KMS-11 (cell line): ENCODE data around the gene TARBP2.

Source experiments
- H2AFZ ChIP-seq: fragments of 200-600 bp; sonication (generic); 2 replicates; pipeline ENCODE4 v1.6.1; 2016; ENCODE audit warnings: antibody characterized with exemption, mixed run types, low read depth
- H3K27ac ChIP-seq: fragments of 200-600 bp; sonication (generic); 2 replicates; pipeline ENCODE4 v1.6.1; 2016; ENCODE audit warnings: mild to moderate bottlenecking, mixed run types
- H3K27me3 ChIP-seq: fragments of 200-600 bp; sonication (generic); 2 replicates; pipeline ENCODE4 v1.6.1; 2017; ENCODE audit warnings: mild to moderate bottlenecking, low read depth, mixed run types, moderate library complexity; ENCODE audit not compliant: insufficient read depth
- H3K36me3 ChIP-seq: fragments of 200-600 bp; sonication (generic); 2 replicates; pipeline ENCODE4 v1.6.1; 2017; ENCODE audit warnings: mild to moderate bottlenecking, mixed run types; ENCODE audit not compliant: insufficient read depth
- H3K4me1 ChIP-seq: fragments of 200-600 bp; sonication (generic); 2 replicates; pipeline ENCODE4 v1.6.1; 2016; ENCODE audit warnings: mild to moderate bottlenecking, low read depth, mixed run types; ENCODE audit not compliant: poor library complexity, severe bottlenecking
- H3K4me2 ChIP-seq: fragments of 200-600 bp; sonication (generic); 2 replicates; pipeline ENCODE4 v1.7.0; 2016; ENCODE audit warnings: mild to moderate bottlenecking, mixed run types
- H3K4me3 ChIP-seq: fragments of 200-600 bp; sonication (generic); IDR thresholded peaks from 2 replicates; pipeline ENCODE4 v1.6.1; 2017; ENCODE audit warnings: low read depth, low read length, mixed read lengths; ENCODE audit not compliant: insufficient read depth
- H3K79me2 ChIP-seq: fragments of 200-600 bp; sonication (generic); 2 replicates; pipeline ENCODE4 v1.6.1; 2016; ENCODE audit warnings: low read depth, mixed run types; ENCODE audit not compliant: insufficient read depth
- H3K9ac ChIP-seq: fragments of 200-600 bp; sonication (generic); 2 replicates; pipeline ENCODE4 v1.6.1; 2016; ENCODE audit warnings: mild to moderate bottlenecking, mixed run types
- H4K20me1 ChIP-seq: fragments of 200-600 bp; sonication (generic); 2 replicates; pipeline ENCODE4 v1.6.1; 2016; ENCODE audit warnings: mild to moderate bottlenecking, mixed run types; ENCODE audit not compliant: insufficient read depth
- TF ChIP-seq, protein P1 (sequence below): fragments of 200-600 bp; sonication (generic); conservative IDR thresholded peaks from 2 replicates; pipeline ENCODE4 v1.6.1; 2017; ENCODE audit warnings: low read depth, mild to moderate bottlenecking, antibody characterized with exemption, low read length, moderate library complexity, mixed read lengths

TARBP2 gene

GRCh38 chr12:53464685-53465418 is 36.2 kb upstream of the TARBP2 start:
- H3K4me3 ChIP-seq: no peak overlapping the region
- no peak overlapping the region; the same call in 1 of the 2 replicates for H3K9ac ChIP-seq
- H3K27ac ChIP-seq: peak overlapping the region; percentile 59
- peaks cover 52% of the 10 kb centered on the region for H4K20me1 ChIP-seq
- H3K27me3 ChIP-seq: no peaks in the 10 kb centered on the region
- no peak overlapping the region for H2AFZ ChIP-seq
- TF ChIP-seq, protein P1, sequence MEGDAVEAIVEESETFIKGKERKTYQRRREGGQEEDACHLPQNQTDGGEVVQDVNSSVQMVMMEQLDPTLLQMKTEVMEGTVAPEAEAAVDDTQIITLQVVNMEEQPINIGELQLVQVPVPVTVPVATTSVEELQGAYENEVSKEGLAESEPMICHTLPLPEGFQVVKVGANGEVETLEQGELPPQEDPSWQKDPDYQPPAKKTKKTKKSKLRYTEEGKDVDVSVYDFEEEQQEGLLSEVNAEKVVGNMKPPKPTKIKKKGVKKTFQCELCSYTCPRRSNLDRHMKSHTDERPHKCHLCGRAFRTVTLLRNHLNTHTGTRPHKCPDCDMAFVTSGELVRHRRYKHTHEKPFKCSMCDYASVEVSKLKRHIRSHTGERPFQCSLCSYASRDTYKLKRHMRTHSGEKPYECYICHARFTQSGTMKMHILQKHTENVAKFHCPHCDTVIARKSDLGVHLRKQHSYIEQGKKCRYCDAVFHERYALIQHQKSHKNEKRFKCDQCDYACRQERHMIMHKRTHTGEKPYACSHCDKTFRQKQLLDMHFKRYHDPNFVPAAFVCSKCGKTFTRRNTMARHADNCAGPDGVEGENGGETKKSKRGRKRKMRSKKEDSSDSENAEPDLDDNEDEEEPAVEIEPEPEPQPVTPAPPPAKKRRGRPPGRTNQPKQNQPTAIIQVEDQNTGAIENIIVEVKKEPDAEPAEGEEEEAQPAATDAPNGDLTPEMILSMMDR: no peak
- H3K36me3 ChIP-seq: peaks cover 91% of the 10 kb centered on the region
- peaks cover 97% of the 10 kb centered on the region for H3K79me2 ChIP-seq
- H3K4me1 ChIP-seq: peaks cover 100% of the 10 kb centered on the region
- peak overlapping the region; percentile 77 for H3K4me2 ChIP-seq

GRCh38 chr12:53465679-53466078 is 35.4 kb upstream of the TARBP2 start:
- peak overlapping the region; percentile 77 for H3K4me2 ChIP-seq
- peaks cover 100% of the 10 kb centered on the region for H3K4me1 ChIP-seq
- peaks cover 86% of the 10 kb centered on the region; the same call in 1 of the 2 replicates for H3K36me3 ChIP-seq
- H3K27me3 ChIP-seq: no peaks in the 10 kb centered on the region
- peaks cover 44% of the 10 kb centered on the region for H4K20me1 ChIP-seq
- peak overlapping the region; percentile 59 for H3K27ac ChIP-seq
- TF ChIP-seq, protein P1: peak; percentile 20; the same call in 1 of the 2 replicates
- H3K4me3 ChIP-seq: no peak overlapping the region
- no peak overlapping the region; the same call in 1 of the 2 replicates for H3K9ac ChIP-seq
- H2AFZ ChIP-seq: no peak overlapping the region
- H3K79me2 ChIP-seq: peaks cover 94% of the 10 kb centered on the region

- H3K9ac ChIP-seq: no peak overlapping the region; the same call in 1 of the 2 replicates
- H3K4me2 ChIP-seq: peak overlapping the region; percentile 77
Measured at GRCh38 chr12:53466640-53467039, 34.4 kb upstream of the TARBP2 start.

DNA sequence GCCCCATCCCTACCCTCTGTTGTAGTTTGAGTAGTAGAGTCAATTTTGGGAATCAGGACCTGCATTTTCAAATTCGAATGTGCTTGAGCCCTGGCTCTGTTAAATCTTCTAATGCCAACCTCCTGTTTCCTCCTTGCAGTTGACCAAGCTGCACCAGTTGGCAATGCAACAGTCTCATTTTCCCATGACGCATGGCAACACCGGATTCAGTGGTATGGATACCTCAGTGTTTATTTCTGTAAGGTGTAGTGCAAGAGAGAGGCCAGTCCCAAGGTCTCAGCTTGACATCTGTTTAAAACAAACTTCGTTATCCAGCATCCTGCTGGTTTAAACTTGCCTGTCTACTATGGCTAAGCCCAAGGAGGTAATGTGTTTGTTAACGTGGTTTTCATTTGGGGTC is 34.0 kb upstream of the TARBP2 start:
- Histone ChIP-seq H3K4me3 (no peak overlapping the region), H3K27ac (peak overlapping the region; percentile 59), H3K4me2 (peak overlapping the region; percentile 77), H4K20me1 (peaks cover 33% of the 10 kb centered on the region), H3K27me3 (no peaks in the 10 kb centered on the region), H3K79me2 (peaks cover 91% of the 10 kb centered on the region), H3K36me3 (peaks cover 83% of the 10 kb centered on the region; the same call in 1 of the 2 replicates), H3K4me1 (peaks cover 99% of the 10 kb centered on the region), H2AFZ (no peak overlapping the region), H3K9ac (peak overlapping the region; percentile 0; the same call in 1 of the 2 replicates)
- TF ChIP-seq, protein P1: no peak

More at GRCh38 chr12:53466640-53467039, 34.4 kb upstream of the TARBP2 start:
- Histone ChIP-seq H3K4me3 (no peak overlapping the region), H2AFZ (no peak overlapping the region), H3K79me2 (peaks cover 91% of the 10 kb centered on the region), H3K36me3 (peaks cover 83% of the 10 kb centered on the region; the same call in 1 of the 2 replicates), H3K27me3 (no peaks in the 10 kb centered on the region), H3K27ac (peak overlapping the region; percentile 59), H3K4me1 (peaks cover 99% of the 10 kb centered on the region), H4K20me1 (peaks cover 37% of the 10 kb centered on the region)
- TF ChIP-seq, protein P1: no peak
